K562 (cell line): ENCODE results near the gene TRAPPC4. TPM values are rescaled to one million over a fixed set of nuclear protein-coding genes. Genes with fewer than 3 reads are reported as not detected.

Experiments
- MTA3 ChIP-seq: fragments of 450-650 bp; formaldehyde crosslinking; IDR thresholded peaks from 2 replicates; pipeline ENCODE4 v1.6.1; 2017; ENCODE audit warnings: mild to moderate bottlenecking, borderline replicate concordance
- ZBTB11 ChIP-seq, 3 experiments: fragments of 200-800 bp in 1 of 3; fragments of 250-450 bp in 1 of 3; fragments of 450-650 bp in 1 of 3; sonication (Bioruptor Pico) in 1 of 3; sonication (Bioruptor generic) in 1 of 3; formaldehyde crosslinking in 1 of 3; IDR thresholded peaks; 2 replicates each; pipeline versions ENCODE4 v1.6.1 to v1.8.0; 2016 to 2022; ENCODE audit warnings: mild to moderate bottlenecking in 2 of 3, missing genetic modification characterization in 2 of 3, missing compliant biosample characterization in 1 of 3, moderate library complexity in 1 of 3
- ZNF644 ChIP-seq: fragments of 200-800 bp; sonication (Bioruptor generic); IDR thresholded peaks from 2 replicates; pipeline ENCODE4 v1.6.1; 2016; ENCODE audit warnings: low read depth, missing genetic modification characterization, missing compliant biosample characterization
- polyA plus RNA-seq, 8 experiments: library from polyadenylated mRNA; depleted of rRNA in 4 of 8; stranded (reverse) in 5 of 8; unstranded in 3 of 8; fragments of >200 nt; fragmentation: Nextera tagmentation in 2 of 8; fragmentation: Illumina TruSeq in 1 of 8; extraction: Ambion mirVana in 2 of 8; extraction: Trizol in 1 of 8; gene quantifications; 2 replicates each; pipeline versions ENCODE4 v1.2.1 to v1.2.3, GENCODE V29; 2011 to 2014; ENCODE audit warnings: inconsistent platforms in 1 of 8, missing spikeins in 1 of 8
- total RNA-seq, 7 experiments: library from RNA; depleted of rRNA in 6 of 7; stranded (reverse); fragments of >200 nt in 6 of 7; fragmentation: Illumina TruSeq in 2 of 7; extraction: Trizol in 2 of 7; gene quantifications; 2 replicates each; pipeline versions ENCODE4 v1.2.1 to v1.2.3, GENCODE V29; 2011 to 2021; ENCODE audit warnings: low replicate concordance in 1 of 7

The TRAPPC4 gene
- total and polyA plus RNA-seq, 9 of the 15 experiments (the other 6 are each of a cell fraction or from before 2014, with no cell fraction given) = 121 to 524 (median 142) TPM

GRCh38 chr11:118996926-118997626 is 21.5 kb upstream of the TRAPPC4 start (continued):
- TF ChIP-seq ZBTB11 (CRISPR knock-in tag; IDR thresholded peaks at IDR 0.05) (peak in 1 of 3 experiments; percentile 53; a peak in 1 of 6 replicates), MTA3 (no peak), ZNF644 (tag) (no peak)
